Ishikawa (cell line): Measurements from ENCODE around the gene SRRM5.

Experiments used
- CEBPB ChIP-seq: IDR thresholded peaks from 2 replicates; pipeline ENCODE4 v1.6.1; 2012
- CREB1 ChIP-seq: IDR thresholded peaks from 2 replicates; pipeline ENCODE4 v1.6.1; 2012; ENCODE audit warnings: low read depth
- EGR1 ChIP-seq: IDR thresholded peaks from 2 replicates; pipeline ENCODE4 v1.6.1; 2012
- EP300 ChIP-seq: IDR thresholded peaks from 2 replicates; pipeline ENCODE4 v1.6.1; 2012; ENCODE audit warnings: borderline replicate concordance
- FOXM1 ChIP-seq: IDR thresholded peaks from 2 replicates; pipeline ENCODE4 v1.6.1; 2012; ENCODE audit warnings: low read depth, borderline replicate concordance
- NFIC ChIP-seq: IDR thresholded peaks from 2 replicates; pipeline ENCODE4 v1.6.1; 2012
- RAD21 ChIP-seq: IDR thresholded peaks from 2 replicates; pipeline ENCODE4 v1.6.1; 2012; ENCODE audit warnings: low read depth
- TAF1 ChIP-seq: IDR thresholded peaks from 2 replicates; pipeline ENCODE4 v1.6.1; 2012; ENCODE audit warnings: low read depth, mild to moderate bottlenecking
- TCF12 ChIP-seq: IDR thresholded peaks from 2 replicates; pipeline ENCODE4 v1.6.1; 2012; ENCODE audit warnings: low read depth
- TEAD4 ChIP-seq: IDR thresholded peaks from 2 replicates; pipeline ENCODE4 v1.6.1; 2012
- YY1 ChIP-seq: IDR thresholded peaks from 2 replicates; pipeline ENCODE4 v1.6.1; 2012; ENCODE audit warnings: low read depth
- ZBTB7A ChIP-seq: IDR thresholded peaks from 2 replicates; pipeline ENCODE4 v1.6.1; 2012; ENCODE audit warnings: low read depth
- TF ChIP-seq, protein P1 (sequence below): IDR thresholded peaks from 2 replicates; pipeline ENCODE4 v1.6.1; 2012; ENCODE audit warnings: low read depth, mild to moderate bottlenecking
- TF ChIP-seq, protein P2 (sequence below): IDR thresholded peaks from 2 replicates; pipeline ENCODE4 v1.6.1; 2012
- TF ChIP-seq, protein P3 (sequence below): IDR thresholded peaks from 2 replicates; pipeline ENCODE4 v1.6.1; 2012

Gene SRRM5

DNA sequence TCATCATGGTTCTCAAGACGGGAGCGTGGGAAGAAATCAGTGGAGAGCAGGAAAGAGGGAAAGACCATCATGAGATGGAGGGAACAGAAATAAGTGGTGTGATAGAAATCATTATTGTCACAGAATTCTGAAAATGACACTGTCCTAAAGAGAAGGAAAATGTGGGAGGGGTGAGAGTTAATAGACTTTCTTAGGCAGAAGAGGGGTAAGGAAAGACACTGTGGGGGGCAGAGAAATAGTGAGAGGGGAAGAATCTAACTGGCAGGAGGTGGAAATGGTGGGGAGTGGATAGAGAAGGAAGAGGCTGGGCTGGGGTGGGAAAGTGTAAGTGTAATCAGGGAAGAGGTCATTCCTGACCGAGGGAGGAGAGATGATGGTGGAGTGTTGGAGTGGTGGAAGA lies 33.1 kb upstream of the SRRM5 start:
- no peak for TF ChIP-seq TAF1
- no peak for TF ChIP-seq ZBTB7A
- no peak for TF ChIP-seq EP300
- TF ChIP-seq, protein P1, sequence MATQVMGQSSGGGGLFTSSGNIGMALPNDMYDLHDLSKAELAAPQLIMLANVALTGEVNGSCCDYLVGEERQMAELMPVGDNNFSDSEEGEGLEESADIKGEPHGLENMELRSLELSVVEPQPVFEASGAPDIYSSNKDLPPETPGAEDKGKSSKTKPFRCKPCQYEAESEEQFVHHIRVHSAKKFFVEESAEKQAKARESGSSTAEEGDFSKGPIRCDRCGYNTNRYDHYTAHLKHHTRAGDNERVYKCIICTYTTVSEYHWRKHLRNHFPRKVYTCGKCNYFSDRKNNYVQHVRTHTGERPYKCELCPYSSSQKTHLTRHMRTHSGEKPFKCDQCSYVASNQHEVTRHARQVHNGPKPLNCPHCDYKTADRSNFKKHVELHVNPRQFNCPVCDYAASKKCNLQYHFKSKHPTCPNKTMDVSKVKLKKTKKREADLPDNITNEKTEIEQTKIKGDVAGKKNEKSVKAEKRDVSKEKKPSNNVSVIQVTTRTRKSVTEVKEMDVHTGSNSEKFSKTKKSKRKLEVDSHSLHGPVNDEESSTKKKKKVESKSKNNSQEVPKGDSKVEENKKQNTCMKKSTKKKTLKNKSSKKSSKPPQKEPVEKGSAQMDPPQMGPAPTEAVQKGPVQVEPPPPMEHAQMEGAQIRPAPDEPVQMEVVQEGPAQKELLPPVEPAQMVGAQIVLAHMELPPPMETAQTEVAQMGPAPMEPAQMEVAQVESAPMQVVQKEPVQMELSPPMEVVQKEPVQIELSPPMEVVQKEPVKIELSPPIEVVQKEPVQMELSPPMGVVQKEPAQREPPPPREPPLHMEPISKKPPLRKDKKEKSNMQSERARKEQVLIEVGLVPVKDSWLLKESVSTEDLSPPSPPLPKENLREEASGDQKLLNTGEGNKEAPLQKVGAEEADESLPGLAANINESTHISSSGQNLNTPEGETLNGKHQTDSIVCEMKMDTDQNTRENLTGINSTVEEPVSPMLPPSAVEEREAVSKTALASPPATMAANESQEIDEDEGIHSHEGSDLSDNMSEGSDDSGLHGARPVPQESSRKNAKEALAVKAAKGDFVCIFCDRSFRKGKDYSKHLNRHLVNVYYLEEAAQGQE, result no peak
- no peak for TF ChIP-seq NFIC
- TF ChIP-seq, protein P2, sequence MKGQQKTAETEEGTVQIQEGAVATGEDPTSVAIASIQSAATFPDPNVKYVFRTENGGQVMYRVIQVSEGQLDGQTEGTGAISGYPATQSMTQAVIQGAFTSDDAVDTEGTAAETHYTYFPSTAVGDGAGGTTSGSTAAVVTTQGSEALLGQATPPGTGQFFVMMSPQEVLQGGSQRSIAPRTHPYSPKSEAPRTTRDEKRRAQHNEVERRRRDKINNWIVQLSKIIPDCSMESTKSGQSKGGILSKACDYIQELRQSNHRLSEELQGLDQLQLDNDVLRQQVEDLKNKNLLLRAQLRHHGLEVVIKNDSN, result no peak
- TF ChIP-seq YY1, result no peak
- no peak for TF ChIP-seq CREB1

DNA sequence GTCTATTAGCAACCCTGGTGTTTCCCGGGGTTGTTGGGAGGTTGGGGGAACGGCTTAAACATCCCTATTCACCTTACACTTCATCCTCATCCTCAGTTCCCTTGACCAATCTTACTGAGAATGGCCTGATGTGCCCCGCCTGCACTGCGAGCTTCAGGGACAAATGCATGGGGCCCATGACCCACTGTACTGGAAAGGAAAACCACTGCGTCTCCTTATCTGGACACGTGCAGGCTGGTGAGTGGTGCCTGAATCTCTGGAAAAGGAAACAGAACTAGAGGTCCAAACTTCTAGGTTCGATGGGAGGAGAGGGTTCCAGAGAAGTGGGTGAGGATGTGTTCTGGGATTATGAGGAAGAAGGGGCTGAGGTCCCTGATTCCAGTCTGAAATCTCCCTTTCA lies 30.4 kb upstream of the SRRM5 start:
- TF ChIP-seq, protein P2, result no peak
- TF ChIP-seq EGR1, result no peak
- no peak for TF ChIP-seq CREB1
- TF ChIP-seq, protein P1, result no peak
- TF ChIP-seq TAF1, result no peak
- no peak for TF ChIP-seq TCF12
- TF ChIP-seq, protein P3, sequence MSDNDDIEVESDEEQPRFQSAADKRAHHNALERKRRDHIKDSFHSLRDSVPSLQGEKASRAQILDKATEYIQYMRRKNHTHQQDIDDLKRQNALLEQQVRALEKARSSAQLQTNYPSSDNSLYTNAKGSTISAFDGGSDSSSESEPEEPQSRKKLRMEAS, result no peak
- no peak for TF ChIP-seq FOXM1
- TF ChIP-seq CEBPB, result no peak

DNA sequence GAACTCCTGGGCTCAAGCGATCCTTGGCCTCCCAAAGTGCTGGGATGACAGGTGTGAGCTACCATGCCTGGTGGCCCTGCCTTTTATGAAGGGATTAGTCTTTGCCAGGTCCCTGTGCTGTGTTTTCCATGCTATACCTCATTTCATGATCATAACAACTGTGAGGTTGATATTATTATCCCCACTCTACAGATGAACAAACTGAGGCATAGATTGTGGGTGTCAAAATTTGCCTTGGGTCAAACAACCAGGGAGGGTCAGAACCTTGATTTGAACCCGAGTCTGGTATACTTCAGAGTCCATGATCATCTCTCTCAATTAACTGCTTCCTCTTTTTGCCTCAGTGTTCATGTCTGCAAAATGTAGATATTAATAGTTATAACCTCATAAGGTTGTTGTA lies 29.4 kb upstream of the SRRM5 start:
- TF ChIP-seq TEAD4 (no peak), YY1 (no peak), TAF1 (no peak), EP300 (no peak), RAD21 (no peak), TCF12 (no peak), CEBPB (no peak), FOXM1 (no peak), CREB1 (no peak), NFIC (no peak), EGR1 (no peak), ZBTB7A (no peak)
- TF ChIP-seq, protein P3, result no peak
- TF ChIP-seq, protein P2, result no peak
- TF ChIP-seq, protein P1, result no peak

DNA sequence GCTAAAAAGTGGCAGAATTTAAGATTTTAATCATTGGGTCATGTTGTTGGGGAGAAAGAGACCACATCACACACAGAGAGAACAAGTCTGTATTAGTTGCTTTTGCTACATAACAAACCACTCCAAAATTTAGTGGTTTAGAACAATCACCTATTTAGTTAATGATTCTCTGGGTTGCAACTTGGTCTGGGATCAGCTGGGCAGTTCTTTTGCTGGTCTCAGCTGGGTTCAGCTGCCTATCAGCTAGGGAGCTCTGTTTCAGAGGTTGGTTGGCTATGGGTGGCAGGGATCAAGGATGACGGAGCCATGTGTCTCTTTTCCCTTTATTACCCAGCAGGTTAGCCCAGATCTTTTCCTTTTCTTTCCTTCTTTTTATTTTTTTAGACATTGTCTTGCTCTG lies 27.4 kb upstream of the SRRM5 start:
- TF ChIP-seq RAD21 (no peak), CEBPB (no peak), EP300 (no peak), NFIC (no peak)

DNA sequence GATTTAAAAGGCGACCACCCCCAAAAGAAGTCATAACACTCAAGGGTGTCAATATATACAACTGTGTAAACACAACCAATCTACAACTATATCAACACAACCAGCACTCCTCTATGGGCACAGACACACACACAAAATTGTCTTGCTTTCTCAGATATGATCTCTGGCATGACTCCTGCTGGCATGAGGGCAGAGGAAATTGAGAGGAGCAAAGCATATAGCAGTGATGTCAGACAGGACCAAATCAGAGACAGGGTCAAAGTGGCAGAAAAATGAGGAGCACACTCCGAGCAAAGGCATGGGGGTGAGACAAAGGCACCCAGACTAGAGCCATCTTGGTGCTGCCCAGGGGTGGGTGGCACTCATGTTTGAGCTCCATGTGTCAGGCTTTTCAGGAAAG lies 25.5 kb upstream of the SRRM5 start:
- TF ChIP-seq TEAD4 (no peak), TAF1 (no peak), NFIC (no peak), RAD21 (no peak), EGR1 (no peak), CREB1 (no peak), CEBPB (no peak), YY1 (no peak), FOXM1 (no peak), TCF12 (no peak), EP300 (no peak), ZBTB7A (no peak)
- TF ChIP-seq, protein P3, result no peak
- TF ChIP-seq, protein P1, result no peak
- TF ChIP-seq, protein P2, result no peak
